ENCODE measurements around the gene PI4KB.

The PI4KB gene

DNA sequence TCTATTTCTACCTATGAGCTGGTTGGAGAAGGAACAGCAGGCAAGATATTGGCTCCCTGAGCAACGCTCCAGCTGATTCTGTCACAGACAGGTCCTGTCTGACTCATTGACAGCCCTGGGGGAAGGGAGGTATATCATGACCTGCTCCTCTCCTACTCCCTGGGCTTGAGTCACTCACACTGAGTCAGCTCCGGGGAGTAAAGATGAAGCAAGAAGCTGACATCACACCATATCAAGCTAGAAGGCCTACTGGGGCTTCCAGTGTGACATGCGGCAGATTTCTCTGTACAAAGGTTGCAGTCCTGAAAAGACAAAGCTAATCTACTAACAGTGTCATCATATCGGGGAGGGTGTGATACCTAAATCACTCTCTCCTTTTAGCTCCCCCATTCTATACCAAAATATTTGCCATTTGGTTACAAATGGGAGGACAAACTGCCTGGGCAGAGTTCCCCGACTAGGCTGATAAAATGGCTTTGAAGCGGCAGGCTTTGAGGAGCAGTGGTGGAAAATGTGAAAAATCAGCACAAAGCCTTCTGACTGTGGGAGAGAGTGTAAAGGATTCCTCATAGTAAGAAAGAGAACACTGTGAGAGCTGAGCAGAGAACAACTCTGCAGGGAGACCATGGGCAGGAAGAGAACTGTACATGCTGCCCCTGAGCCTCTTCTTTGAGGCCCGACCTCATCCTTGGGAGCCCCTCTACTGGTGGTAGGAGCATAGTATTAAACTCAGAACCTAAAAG is 15.5 kb downstream of the PI4KB start:
- DNase-seq (ENCODE audit: low read depth) = peak; percentile 61

DNA sequence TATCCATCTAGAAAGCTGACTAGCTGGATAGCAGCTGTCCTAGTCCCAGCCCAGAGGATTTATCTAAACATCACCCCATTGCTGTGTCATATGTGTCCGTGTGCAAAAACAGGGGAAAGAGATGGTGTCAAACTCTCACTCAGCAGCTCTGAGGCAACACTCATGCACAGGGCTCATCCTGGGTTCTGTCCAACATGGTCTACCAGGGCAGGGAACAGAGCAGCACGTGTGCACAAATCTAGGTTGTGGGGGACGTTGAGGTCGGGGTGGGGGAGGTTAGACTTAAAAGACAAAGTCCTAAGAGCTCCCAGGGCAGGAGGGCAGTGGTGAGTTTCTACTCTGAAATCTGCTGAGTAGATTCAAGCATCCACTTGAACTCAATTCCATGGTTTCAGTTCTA is 16.2 kb downstream of the PI4KB start:
- no peak for DNase-seq (ENCODE audit: low read depth)

DNA sequence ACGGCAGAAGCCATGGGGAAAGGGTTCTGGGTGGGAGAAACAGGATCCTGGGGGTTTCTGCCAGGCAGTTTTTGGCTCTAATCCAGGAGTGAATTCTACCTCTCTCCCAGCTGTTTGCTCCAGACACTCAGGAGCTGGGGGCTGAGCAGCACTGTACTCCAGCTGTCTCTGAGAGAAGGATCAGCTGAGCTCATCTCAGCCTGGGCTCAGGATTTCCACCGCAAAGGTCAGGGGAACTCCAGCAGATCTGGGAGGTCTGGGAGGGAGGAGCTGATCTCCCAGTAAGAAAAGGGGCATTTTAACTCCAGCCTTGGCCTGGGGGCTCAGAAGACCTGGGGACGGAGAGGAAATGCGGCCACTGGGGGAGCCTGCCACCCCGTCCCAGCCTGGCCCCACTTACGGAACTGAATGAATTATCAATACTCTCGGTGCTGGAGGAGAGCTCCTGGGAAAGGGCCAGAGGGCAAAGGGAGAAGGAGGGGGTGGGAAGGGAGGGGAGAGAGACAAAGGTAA is 17.3 kb downstream of the PI4KB start:
- DNase-seq (ENCODE audit: low read depth) = no peak

DNA sequence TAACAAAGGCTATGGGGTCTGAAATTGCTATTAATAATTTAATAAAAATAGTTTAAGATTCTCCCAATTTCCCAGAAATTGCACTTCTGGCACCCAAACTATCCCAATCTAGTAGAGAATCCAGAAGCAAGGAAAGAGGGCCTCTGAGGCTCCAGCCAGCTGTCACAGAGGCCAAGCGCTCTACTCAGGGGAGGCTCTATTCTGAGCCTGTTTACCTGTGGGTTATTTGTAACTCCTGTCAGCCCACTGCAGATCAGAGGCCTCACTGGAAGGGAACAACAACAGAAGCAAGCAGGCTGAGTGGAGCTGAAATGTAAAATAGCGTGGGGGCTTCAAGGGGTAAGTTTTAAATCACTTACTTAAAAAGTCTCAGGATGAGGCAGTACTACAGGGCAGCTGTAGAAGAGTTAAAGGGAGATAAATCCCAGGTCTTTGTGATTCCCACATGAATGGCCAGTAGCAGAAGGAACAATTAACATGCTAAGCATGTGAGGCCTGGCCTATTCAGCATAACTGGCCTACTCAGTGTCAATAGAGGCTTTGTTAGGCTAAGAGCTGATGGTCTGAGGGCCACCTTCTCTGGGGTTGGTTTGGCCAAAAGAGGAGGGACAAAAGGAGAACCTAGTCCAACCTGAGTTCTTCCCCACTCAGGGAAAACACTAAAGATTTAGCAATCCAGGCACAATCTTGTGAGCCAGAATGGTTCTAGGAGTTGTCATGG is 32.3 kb downstream of the PI4KB start:
- DNase-seq (ENCODE audit: low read depth) = no peak

DNA sequence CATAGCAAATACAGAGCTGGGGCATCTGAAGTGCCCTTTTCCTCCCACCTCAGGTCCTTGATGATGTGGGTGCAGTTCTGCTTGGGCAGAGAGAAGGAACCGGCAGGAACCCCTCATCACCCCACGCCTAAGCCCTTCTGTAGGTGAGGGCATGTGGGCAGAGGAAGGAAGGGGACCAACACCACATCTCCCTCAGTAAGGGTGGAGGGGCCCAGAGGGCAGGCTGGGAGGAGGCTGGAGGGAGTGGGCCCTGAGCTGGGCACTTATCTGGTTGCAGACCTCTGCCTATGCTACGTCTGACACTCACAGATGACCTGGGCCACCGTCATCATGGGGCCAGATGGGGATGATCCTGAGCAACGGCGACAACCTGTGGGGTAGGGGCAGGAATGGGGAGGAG is 34.1 kb downstream of the PI4KB start:
- no peak for DNase-seq (ENCODE audit: low read depth)

GRCh38 chr1:151292207-151293030 is 34.8 kb downstream of the PI4KB start:
- DNase-seq (ENCODE audit: low read depth) = no peak

GRCh38 chr1:151290709-151291303 is 36.4 kb downstream of the PI4KB start:
- no peak for DNase-seq (ENCODE audit: low read depth)

- DNase-seq (ENCODE audit: low read depth) = no peak
Observed at GRCh38 chr1:151289991-151290708, 37.1 kb downstream of the PI4KB start.

DNA sequence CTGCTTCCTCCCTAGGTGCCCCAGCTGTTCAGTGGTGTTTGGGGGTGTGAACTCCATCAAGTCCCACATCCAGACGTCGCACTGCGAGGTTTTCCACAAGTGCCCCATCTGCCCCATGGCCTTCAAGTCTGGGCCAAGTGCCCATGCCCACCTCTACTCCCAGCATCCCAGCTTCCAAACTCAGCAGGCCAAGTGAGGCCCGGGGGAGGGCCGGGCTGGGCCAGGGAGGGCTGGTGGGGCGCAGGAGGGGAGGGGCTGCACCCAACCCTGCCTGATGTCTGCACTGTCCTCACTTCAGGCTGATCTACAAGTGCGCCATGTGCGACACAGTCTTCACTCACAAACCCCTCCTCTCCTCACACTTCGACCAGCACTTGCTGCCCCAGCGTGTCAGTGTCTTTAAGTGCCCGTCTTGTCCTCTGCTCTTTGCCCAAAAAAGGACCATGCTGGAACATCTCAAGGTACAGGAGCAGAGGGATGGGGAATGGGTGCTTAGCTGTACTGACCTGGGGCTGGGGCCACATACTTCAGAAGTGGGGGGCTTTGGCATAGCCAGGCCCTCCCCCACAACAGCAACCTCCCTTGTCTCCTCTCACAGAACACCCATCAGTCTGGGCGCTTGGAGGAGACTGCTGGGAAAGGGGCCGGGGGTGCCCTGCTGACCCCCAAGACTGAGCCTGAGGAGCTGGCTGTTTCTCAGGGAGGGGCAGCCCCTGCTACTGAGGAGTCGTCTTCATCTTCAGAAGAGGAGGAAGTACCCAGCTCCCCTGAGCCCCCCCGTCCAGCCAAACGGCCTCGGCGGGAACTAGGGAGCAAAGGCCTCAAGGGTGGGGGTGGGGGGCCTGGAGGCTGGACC is 37.9 kb downstream of the PI4KB start:
- no peak for DNase-seq (ENCODE audit: low read depth)

GRCh38 chr1:151288502-151288901 is 38.7 kb downstream of the PI4KB start:
- DNase-seq (ENCODE audit: low read depth) = no peak

GRCh38 chr1:151287767-151288500 is 39.3 kb downstream of the PI4KB start:
- no peak for DNase-seq (ENCODE audit: low read depth)

DNA sequence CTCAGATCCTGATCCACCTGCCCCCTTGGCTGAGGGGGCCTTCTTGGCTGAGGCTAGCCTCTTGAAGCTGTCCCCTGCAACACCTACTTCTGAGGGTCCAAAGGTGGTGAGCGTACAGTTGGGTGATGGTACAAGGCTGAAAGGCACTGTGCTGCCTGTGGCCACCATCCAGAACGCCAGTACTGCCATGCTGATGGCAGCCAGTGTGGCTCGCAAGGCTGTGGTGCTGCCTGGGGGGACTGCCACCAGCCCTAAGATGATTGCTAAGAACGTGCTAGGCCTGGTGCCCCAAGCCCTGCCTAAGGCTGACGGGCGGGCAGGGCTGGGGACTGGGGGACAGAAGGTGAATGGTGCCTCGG is 39.9 kb downstream of the PI4KB start:
- DNase-seq (ENCODE audit: low read depth) = no peak

DNA sequence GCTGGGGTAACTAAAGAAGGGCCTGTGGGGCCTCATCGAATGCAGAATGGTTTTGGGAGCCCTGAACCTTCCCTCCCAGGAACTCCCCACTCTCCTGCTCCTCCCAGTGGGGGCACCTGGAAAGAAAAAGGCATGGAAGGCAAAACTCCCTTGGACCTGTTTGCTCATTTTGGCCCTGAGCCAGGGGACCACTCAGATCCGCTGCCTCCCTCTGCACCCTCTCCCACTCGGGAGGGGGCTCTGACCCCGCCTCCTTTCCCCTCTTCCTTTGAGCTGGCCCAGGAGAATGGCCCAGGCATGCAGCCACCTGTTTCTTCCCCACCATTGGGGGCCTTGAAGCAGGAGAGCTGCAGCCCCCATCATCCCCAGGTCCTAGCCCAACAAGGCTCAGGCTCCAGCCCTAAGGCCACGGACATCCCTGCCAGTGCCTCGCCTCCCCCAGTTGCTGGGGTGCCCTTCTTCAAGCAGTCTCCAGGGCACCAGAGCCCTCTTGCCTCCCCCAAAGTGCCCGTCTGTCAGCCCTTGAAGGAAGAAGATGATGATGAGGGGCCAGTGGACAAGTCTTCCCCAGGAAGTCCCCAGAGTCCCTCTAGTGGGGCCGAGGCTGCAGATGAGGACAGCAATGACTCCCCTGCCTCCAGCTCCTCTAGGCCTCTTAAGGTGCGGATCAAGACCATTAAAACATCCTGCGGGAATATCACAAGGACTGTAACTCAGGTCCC is 40.4 kb downstream of the PI4KB start:
- no peak for DNase-seq (ENCODE audit: low read depth)

GRCh38 chr1:151284013-151284577 is 43.1 kb downstream of the PI4KB start:
- DNase-seq (ENCODE audit: low read depth) = no peak

GRCh38 chr1:151282883-151283725 is 44.1 kb downstream of the PI4KB start:
- no peak for DNase-seq (ENCODE audit: low read depth)

DNA sequence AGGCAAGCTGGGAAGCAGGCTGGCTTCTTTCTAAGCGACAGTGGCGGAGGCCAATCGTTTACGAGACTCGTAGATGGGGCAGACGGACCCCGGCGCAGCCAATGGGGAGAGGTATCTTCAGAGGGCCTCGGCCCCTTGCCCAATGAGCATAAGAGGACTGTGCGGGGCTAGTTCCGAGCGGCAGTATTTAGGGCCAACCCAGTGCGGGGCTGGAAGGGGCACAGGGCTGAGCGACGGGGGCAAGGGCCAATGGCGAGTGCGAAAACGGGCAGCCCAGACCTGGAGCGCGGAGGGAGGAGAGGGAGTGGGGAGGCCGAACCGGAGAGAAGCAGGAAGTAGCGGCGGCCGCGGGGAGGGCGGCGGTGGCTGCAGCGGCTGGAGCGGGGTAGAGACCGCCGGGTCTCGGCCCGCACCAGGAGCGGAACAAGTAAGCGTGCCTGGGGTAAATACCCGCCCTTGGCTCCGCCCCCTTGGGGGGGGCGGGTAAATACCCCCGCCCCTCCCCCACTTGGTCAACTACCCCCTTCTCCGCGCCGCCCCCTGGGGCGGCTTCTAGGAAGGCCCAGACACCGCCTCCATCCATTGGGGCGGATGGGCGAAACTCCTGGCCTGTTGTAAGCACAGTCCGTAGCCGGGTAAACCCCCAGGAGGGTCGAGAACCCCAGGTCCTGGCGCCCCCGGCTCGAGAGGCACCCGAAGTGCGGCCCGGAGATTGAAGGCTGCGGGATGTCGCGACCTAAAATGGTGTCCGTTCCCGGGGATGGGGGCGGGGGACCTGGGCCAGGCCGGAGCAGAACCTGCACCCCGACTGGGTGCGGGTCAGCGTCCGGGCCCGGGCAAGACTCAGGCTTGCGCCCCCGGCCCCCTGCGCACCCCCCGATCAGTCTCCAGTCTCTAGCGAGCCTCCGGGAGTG is 45.0 kb downstream of the PI4KB start, which contains the start of gene ZNF687:
TSS of gene ZNF687 (plus strand) at position 331 of the 914 bp plus-strand sequence. CDS start 3,993 bp downstream, outside the sequence.
- DNase-seq (ENCODE audit: low read depth) = peak; percentile 99

Measured in T-helper 22 cell (primary cell).